GM12878 (cell line): ENCODE measurements around the gene MROH8. TPM values are rescaled to one million over a fixed set of nuclear protein-coding genes. Genes with fewer than 3 reads are reported as not detected.

ENCODE experiments used
- ATAC-seq: fragments of 200-7000 bp; cut with Tn5 transposase; 3 replicates; pipeline ENCODE4 v1.9.1; 2020; ENCODE audit warnings: mild to moderate bottlenecking, moderate library complexity
- BruUV-seq: library from RNA; stranded (reverse); fragments of 400-500 nt; replicated peaks from 2 replicates; lab custom pipeline; 2021; lab: Mats Ljungman, UMichigan
- CTCF ChIA-PET: fragments of 300-600 bp; sonication (Branson Sonifier 250); formaldehyde crosslinking; extraction: SDS; loops from one replicate; lab custom pipeline; 2021; ENCODE audit warnings: inconsistent platforms; lab: Yijun Ruan, JAX
- POLR2A ChIA-PET: fragments of 350-600 bp; formaldehyde crosslinking; extraction: SDS; loops from one replicate; lab custom pipeline; 2021; ENCODE audit warnings: inconsistent platforms; lab: Charles Lee
- RAD21 ChIA-PET: fragments of 300-600 bp; sonication (Branson Sonifier 250); formaldehyde crosslinking; loops from one replicate; lab custom pipeline; 2023; ENCODE audit warnings: antibody characterized with exemption; ENCODE audit not compliant: unreplicated experiment; lab: Charles Lee
- SMC1A ChIA-PET: fragments of 300-600 bp; sonication (Branson Sonifier 250); formaldehyde crosslinking; loops from one replicate; lab custom pipeline; 2023; ENCODE audit not compliant: unreplicated experiment, uncharacterized antibody; lab: Charles Lee
- DNase-seq: peaks from one replicate; pipeline ENCODE4 v3.0.0-alpha.2; 2011; ENCODE audit warnings: low read depth, low spot score
- FAIRE-seq: peaks from 3 replicates; lab custom pipeline; 2011; peaks lifted over from hg19 to GRCh38; lab: Jason Lieb, UNC
- H2AFZ ChIP-seq: 2 replicates; pipeline ENCODE4 v1.6.0; 2011; ENCODE audit warnings: low read depth, low read length, control low read depth; ENCODE audit not compliant: control insufficient read depth
- H3K27ac ChIP-seq: 2 replicates; pipeline ENCODE4 v1.5.1; 2011; ENCODE audit warnings: control low read depth; ENCODE audit not compliant: control insufficient read depth, insufficient read depth
- H3K27me3 ChIP-seq, 2 experiments: replicated peaks in 1 of 2; 2 replicates each; pipeline versions ENCODE4 v1.6.0 to v1.6.1; 2011; ENCODE audit warnings: low read length in 1 of 2; ENCODE audit not compliant: control insufficient read depth in 2 of 2, insufficient read depth in 2 of 2
- H3K36me3 ChIP-seq, 2 experiments: 2 replicates each; pipeline ENCODE4 v1.5.1; 2011; ENCODE audit warnings: low read length in 1 of 2; ENCODE audit not compliant: control insufficient read depth in 2 of 2, insufficient read depth in 2 of 2
- H3K4me1 ChIP-seq: 2 replicates; pipeline ENCODE4 v1.6.1; 2011; ENCODE audit warnings: mild to moderate bottlenecking, low read length, moderate library complexity, mixed read lengths; ENCODE audit not compliant: control insufficient read depth, insufficient read depth
- H3K4me2 ChIP-seq: 2 replicates; pipeline ENCODE4 v1.6.0; 2011; ENCODE audit warnings: control low read depth; ENCODE audit not compliant: control insufficient read depth, insufficient read depth
- H3K4me3 ChIP-seq: fragments of 200-600 bp; sonication (generic); 2 replicates; pipeline ENCODE4 v1.5.1; 2016
- H3K79me2 ChIP-seq: 2 replicates; pipeline ENCODE4 v1.6.0; 2011; ENCODE audit warnings: low read length; ENCODE audit not compliant: control insufficient read depth, insufficient read depth
- H3K9ac ChIP-seq: 2 replicates; pipeline ENCODE4 v1.8.0; 2011; ENCODE audit warnings: low read length, control low read depth, mixed read lengths; ENCODE audit not compliant: control insufficient read depth, insufficient read depth
- H3K9me3 ChIP-seq: replicated peaks from 3 replicates; pipeline ENCODE4 v1.5.1; 2011; ENCODE audit warnings: mild to moderate bottlenecking, low read length; ENCODE audit not compliant: control insufficient read depth, insufficient read depth
- H4K20me1 ChIP-seq: 2 replicates; pipeline ENCODE4 v1.6.0; 2011; ENCODE audit not compliant: control insufficient read depth, insufficient read depth
- JUNB ChIP-seq: IDR thresholded peaks from 2 replicates; pipeline ENCODE4 v1.6.1; 2016; ENCODE audit warnings: antibody characterized with exemption, mild to moderate bottlenecking
- MLLT1 ChIP-seq: fragments of 450-650 bp; IDR thresholded peaks from 2 replicates; pipeline ENCODE4 v1.6.1; 2016; ENCODE audit warnings: mild to moderate bottlenecking
- NFYB ChIP-seq: IDR thresholded peaks from 2 replicates; pipeline ENCODE4 v1.6.1; 2011; ENCODE audit warnings: low read depth, mild to moderate bottlenecking, low read length, improper control_type of control experiment, moderate library complexity; ENCODE audit not compliant: insufficient read depth
- SREBF2 ChIP-seq: IDR thresholded peaks from 2 replicates; pipeline ENCODE4 v1.6.1; 2012; ENCODE audit warnings: mild to moderate bottlenecking, low read length
- ZSCAN29 ChIP-seq: fragments of 450-650 bp; IDR thresholded peaks from 2 replicates; pipeline ENCODE4 v1.6.1; 2017; ENCODE audit warnings: mild to moderate bottlenecking, moderate library complexity
- WGBS: methylation state at CpG from one replicate; pipeline ENCODE4 v1.1.6; 2016; ENCODE audit warnings: low lambda C conversion rate; ENCODE audit not compliant: insufficient replicate concordance, insufficient coverage; ENCODE audit errors: missing lambda C conversion rate; 5-methylcytosine and 5-hydroxymethylcytosine counted together
- in situ Hi-C: fragments of 300-500 bp; cut with MboI; formaldehyde crosslinking; loops from 9 replicates; pipeline ENCODE4 v1.14.3; 2018; ENCODE audit warnings: mixed read lengths
- intact Hi-C: fragments of 100-400 bp; cut with micrococcal nuclease; formaldehyde crosslinking; loops from one replicate; pipeline ENCODE4 v1.14.2; 2022; ENCODE audit not compliant: unreplicated experiment
- polyA plus RNA-seq, 11 experiments: library from polyadenylated mRNA; depleted of rRNA in 4 of 11; unstranded in 6 of 11; stranded (reverse) in 5 of 11; fragments of >200 nt; fragmentation: Nextera tagmentation in 4 of 11; fragmentation: Illumina TruSeq in 1 of 11; extraction: Ambion mirVana in 4 of 11; extraction: Trizol in 1 of 11; gene quantifications; 1 replicate in 1 of 11; 2 replicates in 10 of 11; pipeline versions ENCODE4 v1.2.1 to v1.2.3, GENCODE V29; 2011 to 2016; ENCODE audit warnings: inconsistent platforms in 2 of 11, missing spikeins in 2 of 11, low read depth in 1 of 11
- total RNA-seq, 4 experiments: library from RNA; depleted of rRNA in 3 of 4; stranded (reverse); fragments of >200 nt in 3 of 4; fragmentation: Illumina TruSeq in 1 of 4; extraction: Trizol in 1 of 4; gene quantifications; 2 replicates each; pipeline versions ENCODE4 v1.2.1 to v1.2.3, GENCODE V29; 2013 to 2021

MROH8 gene
- total and polyA plus RNA-seq, 10 of the 15 experiments (the other 5 are each of a cell fraction or from before 2014, with no cell fraction given), result 0.16 to 2.8 (median 1.8) TPM

- TF ChIP-seq NFYB (no peak), SREBF2 (no peak), MLLT1 (no peak), JUNB (no peak), ZSCAN29 (no peak)
- H3K4me1 ChIP-seq, result no peaks in the 10 kb centered on the region
- TSS peak; percentile 10 for BruUV-seq
- no peak overlapping the region for H3K4me3 ChIP-seq
- RAD21 ChIA-PET, result interaction anchor here (1.0 kb wide), 1 partner anchor 307 kb away, joined by 3 read pairs; the partner anchor contains the start of gene BLCAP
- no peak for DNase-seq
- CTCF ChIA-PET, result interaction anchor here (0.6 to 2.3 kb wide), 4 partner anchors 25 to 314 kb away, joined by 3 to 9 read pairs (median 5); no protein-coding TSS in a partner anchor
- no peak for FAIRE-seq
- intact Hi-C loops (no loop called here), in situ Hi-C loops (no loop called here)
- H3K9ac ChIP-seq, result no peak overlapping the region
- H3K27me3 ChIP-seq, result no peaks in the 10 kb centered on the region
- H3K9me3 ChIP-seq, result no peaks in the 10 kb centered on the region
- peaks cover 17 to 46% of the 10 kb centered on the region in 2 experiments for H3K36me3 ChIP-seq
- H4K20me1 ChIP-seq, result peaks cover 2% of the 10 kb centered on the region; the same call in 1 of the 2 replicates
- no peak for ATAC-seq
- H3K27ac ChIP-seq, result no peak overlapping the region
- 99% methylated on average over 3 of the region's 3 CpGs for WGBS
- POLR2A ChIA-PET, result interaction anchor here (0.6 to 0.7 kb wide), 2 partner anchors 16 to 18 kb away, joined by 4 read pairs; no protein-coding TSS in a partner anchor
- H2AFZ ChIP-seq, result no peak overlapping the region
- no peaks in the 10 kb centered on the region for H3K79me2 ChIP-seq
- SMC1A ChIA-PET, result interaction anchor here (0.6 to 3.9 kb wide), 7 partner anchors 10 to 575 kb away, joined by 3 to 19 read pairs (median 3); no protein-coding TSS in a partner anchor
- H3K4me2 ChIP-seq, result no peak overlapping the region
These were observed 41.4 kb upstream of the MROH8 start for GRCh38 chr20:37220731-37221130.
